Measurements from ENCODE around the gene TCF7. TPM values are rescaled to one million over a fixed set of nuclear protein-coding genes. Genes with fewer than 3 reads are reported as not detected.

TCF7 gene
- total RNA-seq, 2 donors from 2014 or later: 4.3 to 9.4 TPM

DNA sequence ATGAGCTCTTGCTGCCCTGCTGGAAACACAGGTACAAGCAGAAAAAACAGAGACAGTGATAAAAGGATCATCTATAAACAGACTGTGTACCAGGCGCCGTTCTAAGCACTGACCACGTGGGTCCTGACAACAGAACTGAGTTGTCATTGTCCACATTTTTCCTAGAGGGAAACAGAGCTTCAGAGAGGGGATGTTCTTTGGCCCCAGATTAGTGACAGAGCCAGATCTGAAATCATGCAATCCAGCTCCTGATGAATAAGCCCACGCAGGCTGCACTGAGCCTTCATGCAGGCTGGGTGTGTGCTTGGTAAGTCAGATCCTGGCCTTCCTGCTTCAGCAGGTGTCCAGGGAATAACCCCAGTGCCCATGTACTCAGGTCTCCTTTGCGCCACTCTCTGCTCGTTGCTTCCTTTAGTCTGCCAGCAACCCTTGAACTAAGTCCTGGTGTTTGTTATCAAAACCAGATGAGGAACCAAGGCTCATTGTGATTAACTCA lies 22.8 kb upstream of the TCF7 start:
- no peak overlapping the region for H3K4me3 ChIP-seq
- DNase-seq: no peak
- TF ChIP-seq, protein P1, sequence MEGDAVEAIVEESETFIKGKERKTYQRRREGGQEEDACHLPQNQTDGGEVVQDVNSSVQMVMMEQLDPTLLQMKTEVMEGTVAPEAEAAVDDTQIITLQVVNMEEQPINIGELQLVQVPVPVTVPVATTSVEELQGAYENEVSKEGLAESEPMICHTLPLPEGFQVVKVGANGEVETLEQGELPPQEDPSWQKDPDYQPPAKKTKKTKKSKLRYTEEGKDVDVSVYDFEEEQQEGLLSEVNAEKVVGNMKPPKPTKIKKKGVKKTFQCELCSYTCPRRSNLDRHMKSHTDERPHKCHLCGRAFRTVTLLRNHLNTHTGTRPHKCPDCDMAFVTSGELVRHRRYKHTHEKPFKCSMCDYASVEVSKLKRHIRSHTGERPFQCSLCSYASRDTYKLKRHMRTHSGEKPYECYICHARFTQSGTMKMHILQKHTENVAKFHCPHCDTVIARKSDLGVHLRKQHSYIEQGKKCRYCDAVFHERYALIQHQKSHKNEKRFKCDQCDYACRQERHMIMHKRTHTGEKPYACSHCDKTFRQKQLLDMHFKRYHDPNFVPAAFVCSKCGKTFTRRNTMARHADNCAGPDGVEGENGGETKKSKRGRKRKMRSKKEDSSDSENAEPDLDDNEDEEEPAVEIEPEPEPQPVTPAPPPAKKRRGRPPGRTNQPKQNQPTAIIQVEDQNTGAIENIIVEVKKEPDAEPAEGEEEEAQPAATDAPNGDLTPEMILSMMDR (IDR thresholded peaks at IDR 0.05): no peak
- no peak overlapping the region for H3K27ac ChIP-seq
- no peaks in the 10 kb centered on the region for H3K9me3 ChIP-seq
- H3K27me3 ChIP-seq: no peaks in the 10 kb centered on the region
- H3K36me3 ChIP-seq: no peaks in the 10 kb centered on the region
- H3K9ac ChIP-seq (ENCODE audit: low read depth in 2 of 2, low read length in 2 of 2): no peak overlapping the region
- intact Hi-C loops (cut with DNase I): no loop called here
- peaks cover 9% of the 10 kb centered on the region for H3K4me1 ChIP-seq

- Histone ChIP-seq H3K27ac (no peak overlapping the region), H3K27me3 (no peaks in the 10 kb centered on the region), H3K4me3 (no peak overlapping the region), H3K9me3 (no peaks in the 10 kb centered on the region), H3K9ac (ENCODE audit: low read depth in 2 of 2, low read length in 2 of 2) (peak overlapping the region in 1 of 2 donors; percentile 10), H3K4me1 (peaks cover 9% of the 10 kb centered on the region), H3K36me3 (no peaks in the 10 kb centered on the region)
- intact Hi-C loops (cut with DNase I): no loop called here
- TF ChIP-seq, protein P1 (IDR thresholded peaks at IDR 0.05): no peak
- peak; percentile 60 for DNase-seq
These were observed 21.6 kb upstream of the TCF7 start for GRCh38 chr5:134092875-134093274.

DNA sequence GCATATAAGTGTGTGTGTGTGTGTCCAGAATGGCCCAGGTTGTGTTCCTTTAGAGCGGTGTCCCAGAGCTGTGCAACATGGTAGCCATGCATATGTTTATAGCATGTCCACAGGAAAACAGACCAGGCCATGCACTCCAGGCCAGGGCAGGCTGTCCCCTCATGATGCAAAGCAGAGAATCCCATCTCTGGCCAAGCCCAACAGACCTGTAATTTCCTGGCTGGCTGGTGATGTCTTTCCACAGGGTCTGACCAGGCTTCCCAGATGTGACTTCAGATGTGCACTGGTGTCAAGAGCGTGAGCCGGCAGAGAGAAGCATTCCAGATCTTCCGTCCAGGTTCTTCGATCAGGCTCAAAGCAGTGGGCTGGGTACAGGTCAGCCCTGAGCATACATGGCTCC lies 21.1 kb upstream of the TCF7 start:
- Histone ChIP-seq H3K9me3 (no peaks in the 10 kb centered on the region), H3K4me1 (peaks cover 9% of the 10 kb centered on the region), H3K27ac (no peak overlapping the region), H3K9ac (ENCODE audit: low read depth in 2 of 2, low read length in 2 of 2) (peak overlapping the region in 1 of 2 donors; percentile 10), H3K36me3 (no peaks in the 10 kb centered on the region), H3K4me3 (no peak overlapping the region), H3K27me3 (no peaks in the 10 kb centered on the region)
- TF ChIP-seq, protein P1 (IDR thresholded peaks at IDR 0.05): no peak
- DNase-seq: no peak
- intact Hi-C loops (cut with DNase I): no loop called here

GRCh38 chr5:134095293-134095692 lies 19.2 kb upstream of the TCF7 start:
- no peak overlapping the region for H3K9ac ChIP-seq (ENCODE audit: low read depth in 2 of 2, low read length in 2 of 2)
- no peaks in the 10 kb centered on the region for H3K36me3 ChIP-seq
- TF ChIP-seq, protein P1 (IDR thresholded peaks at IDR 0.05): no peak
- intact Hi-C loops (cut with DNase I): no loop called here
- H3K4me3 ChIP-seq: no peak overlapping the region
- no peaks in the 10 kb centered on the region for H3K9me3 ChIP-seq
- peaks cover 9% of the 10 kb centered on the region for H3K4me1 ChIP-seq
- DNase-seq: no peak
- no peak overlapping the region for H3K27ac ChIP-seq
- H3K27me3 ChIP-seq: no peaks in the 10 kb centered on the region

- no peak overlapping the region for H3K27ac ChIP-seq
- TF ChIP-seq, protein P1 (IDR thresholded peaks at IDR 0.05): no peak
- no peak overlapping the region for H3K9ac ChIP-seq (ENCODE audit: low read depth in 2 of 2, low read length in 2 of 2)
- H3K27me3 ChIP-seq: no peaks in the 10 kb centered on the region
- intact Hi-C loops (cut with DNase I): no loop called here
- no peak for DNase-seq
- H3K9me3 ChIP-seq: no peaks in the 10 kb centered on the region
- no peaks in the 10 kb centered on the region for H3K36me3 ChIP-seq
- H3K4me1 ChIP-seq: peaks cover 9% of the 10 kb centered on the region
- H3K4me3 ChIP-seq: no peak overlapping the region
These were observed 18.4 kb upstream of the TCF7 start for GRCh38 chr5:134095887-134096589.
